Astrocyte (in vitro differentiated cells and primary cell): Measurements from ENCODE around the gene FADS3. TPM values are rescaled to one million over a fixed set of nuclear protein-coding genes. Genes with fewer than 3 reads are reported as not detected.

Experiments
- DNase-seq: peaks from one replicate; pipeline ENCODE4 v3.0.0-alpha.2; 2010; ENCODE audit warnings: low read depth
- FAIRE-seq: peaks from 2 replicates; lab custom pipeline; 2011; peaks lifted over from hg19 to GRCh38; lab: Jason Lieb, UNC
- H2AFZ ChIP-seq: 2 replicates; pipeline ENCODE4 v1.6.0; 2012; ENCODE audit warnings: low read depth, low read length, inconsistent platforms
- H3K27ac ChIP-seq: 2 replicates; pipeline ENCODE4 v1.5.1; 2011; ENCODE audit warnings: low read depth, low read length, inconsistent platforms
- H3K27me3 ChIP-seq: 2 replicates; pipeline ENCODE4 v1.6.0; 2011; ENCODE audit warnings: low read length, inconsistent platforms; ENCODE audit not compliant: insufficient read depth
- H3K36me3 ChIP-seq: 2 replicates; pipeline ENCODE4 v1.5.1; 2011; ENCODE audit warnings: low read length, inconsistent platforms; ENCODE audit not compliant: insufficient read depth
- H3K4me1 ChIP-seq: 2 replicates; pipeline ENCODE4 v1.5.1; 2011; ENCODE audit warnings: low read length, inconsistent platforms; ENCODE audit not compliant: insufficient read depth
- H3K4me2 ChIP-seq: 2 replicates; pipeline ENCODE4 v1.6.0; 2012; ENCODE audit warnings: low read length, inconsistent platforms
- H3K4me3 ChIP-seq: 2 replicates; pipeline ENCODE4 v1.5.1; 2011; ENCODE audit warnings: low read depth, mild to moderate bottlenecking, low read length, inconsistent platforms; ENCODE audit not compliant: insufficient read depth
- H3K79me2 ChIP-seq: 2 replicates; pipeline ENCODE4 v1.6.0; 2012; ENCODE audit warnings: mild to moderate bottlenecking, low read length, inconsistent platforms; ENCODE audit not compliant: insufficient read depth
- H3K9ac ChIP-seq: 2 replicates; pipeline ENCODE4 v1.6.0; 2012; ENCODE audit warnings: mild to moderate bottlenecking, low read length, inconsistent platforms
- H3K9me3 ChIP-seq: 2 replicates; pipeline ENCODE4 v1.5.1; 2012; ENCODE audit warnings: low read depth, mild to moderate bottlenecking, low read length, inconsistent platforms; ENCODE audit not compliant: insufficient read depth
- H4K20me1 ChIP-seq: 2 replicates; pipeline ENCODE4 v1.6.0; 2012; ENCODE audit warnings: low read length, inconsistent platforms; ENCODE audit not compliant: insufficient read depth
- H3K27ac Mint-ChIP-seq: one replicate; pipeline ENCODE4 v1.8.0; 2021; ENCODE audit warnings: mild to moderate bottlenecking, mixed read lengths; ENCODE audit not compliant: unreplicated experiment
- H3K27me3 Mint-ChIP-seq: one replicate; pipeline ENCODE4 v1.8.0; 2021; ENCODE audit warnings: low read depth, mixed read lengths; ENCODE audit not compliant: unreplicated experiment
- H3K36me3 Mint-ChIP-seq: one replicate; pipeline ENCODE4 v1.8.0; 2021; ENCODE audit warnings: low read depth, mixed read lengths; ENCODE audit not compliant: unreplicated experiment
- H3K4me1 Mint-ChIP-seq: one replicate; pipeline ENCODE4 v1.8.0; 2021; ENCODE audit warnings: low read depth, mixed read lengths; ENCODE audit not compliant: unreplicated experiment
- H3K4me3 Mint-ChIP-seq: one replicate; pipeline ENCODE4 v1.8.0; 2021; ENCODE audit warnings: mild to moderate bottlenecking, moderate library complexity, mixed read lengths; ENCODE audit not compliant: unreplicated experiment
- H3K9me3 Mint-ChIP-seq: one replicate; pipeline ENCODE4 v1.8.0; 2021; ENCODE audit warnings: mild to moderate bottlenecking, mixed read lengths; ENCODE audit not compliant: unreplicated experiment
- EZH2 ChIP-seq: IDR thresholded peaks from 2 replicates; pipeline ENCODE4 v1.6.1; 2012; ENCODE audit warnings: mild to moderate bottlenecking, low read length, inconsistent platforms; ENCODE audit not compliant: insufficient read depth
- total RNA-seq: library from RNA; stranded (reverse); gene quantifications from 2 replicates; pipeline ENCODE4 v1.2.1, GENCODE V29; 2021
- TF ChIP-seq, protein P1 (sequence below): IDR thresholded peaks from 2 replicates; pipeline ENCODE4 v1.5.1; 2011; ENCODE audit warnings: low read depth, mild to moderate bottlenecking, inconsistent platforms, low read length, moderate library complexity; ENCODE audit not compliant: insufficient read depth

FADS3 gene
- total RNA-seq, 1 donor from 2014 or later: 59.1 TPM

GRCh38 chr11:61885784-61886580, 5.4 kb downstream of the FADS3 start:
- no peaks in the 10 kb centered on the region for H3K27me3 ChIP-seq
- no peak for DNase-seq
- no peaks in the 10 kb centered on the region for H3K36me3 ChIP-seq
- no peak overlapping the region for H3K4me3 Mint-ChIP-seq
- H3K27ac ChIP-seq: no peak overlapping the region
- no peak overlapping the region for H3K4me2 ChIP-seq
- H3K9ac ChIP-seq: no peak overlapping the region
- no peak overlapping the region for H3K27ac Mint-ChIP-seq
- no peaks in the 10 kb centered on the region for H3K9me3 Mint-ChIP-seq
- no peak for FAIRE-seq
- H4K20me1 ChIP-seq: peaks cover 42% of the 10 kb centered on the region
- H3K4me1 Mint-ChIP-seq: peaks cover 9% of the 10 kb centered on the region
- H3K36me3 Mint-ChIP-seq: peaks cover 13% of the 10 kb centered on the region
- no peak overlapping the region for H3K4me3 ChIP-seq
- H3K9me3 ChIP-seq: no peaks in the 10 kb centered on the region
- peaks cover 4% of the 10 kb centered on the region for H3K27me3 Mint-ChIP-seq
- peaks cover 54% of the 10 kb centered on the region for H3K79me2 ChIP-seq
- H3K4me1 ChIP-seq: peaks cover 26% of the 10 kb centered on the region
- H2AFZ ChIP-seq: no peak overlapping the region
- TF ChIP-seq, protein P1, sequence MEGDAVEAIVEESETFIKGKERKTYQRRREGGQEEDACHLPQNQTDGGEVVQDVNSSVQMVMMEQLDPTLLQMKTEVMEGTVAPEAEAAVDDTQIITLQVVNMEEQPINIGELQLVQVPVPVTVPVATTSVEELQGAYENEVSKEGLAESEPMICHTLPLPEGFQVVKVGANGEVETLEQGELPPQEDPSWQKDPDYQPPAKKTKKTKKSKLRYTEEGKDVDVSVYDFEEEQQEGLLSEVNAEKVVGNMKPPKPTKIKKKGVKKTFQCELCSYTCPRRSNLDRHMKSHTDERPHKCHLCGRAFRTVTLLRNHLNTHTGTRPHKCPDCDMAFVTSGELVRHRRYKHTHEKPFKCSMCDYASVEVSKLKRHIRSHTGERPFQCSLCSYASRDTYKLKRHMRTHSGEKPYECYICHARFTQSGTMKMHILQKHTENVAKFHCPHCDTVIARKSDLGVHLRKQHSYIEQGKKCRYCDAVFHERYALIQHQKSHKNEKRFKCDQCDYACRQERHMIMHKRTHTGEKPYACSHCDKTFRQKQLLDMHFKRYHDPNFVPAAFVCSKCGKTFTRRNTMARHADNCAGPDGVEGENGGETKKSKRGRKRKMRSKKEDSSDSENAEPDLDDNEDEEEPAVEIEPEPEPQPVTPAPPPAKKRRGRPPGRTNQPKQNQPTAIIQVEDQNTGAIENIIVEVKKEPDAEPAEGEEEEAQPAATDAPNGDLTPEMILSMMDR: no peak
- TF ChIP-seq EZH2: no peak

DNA sequence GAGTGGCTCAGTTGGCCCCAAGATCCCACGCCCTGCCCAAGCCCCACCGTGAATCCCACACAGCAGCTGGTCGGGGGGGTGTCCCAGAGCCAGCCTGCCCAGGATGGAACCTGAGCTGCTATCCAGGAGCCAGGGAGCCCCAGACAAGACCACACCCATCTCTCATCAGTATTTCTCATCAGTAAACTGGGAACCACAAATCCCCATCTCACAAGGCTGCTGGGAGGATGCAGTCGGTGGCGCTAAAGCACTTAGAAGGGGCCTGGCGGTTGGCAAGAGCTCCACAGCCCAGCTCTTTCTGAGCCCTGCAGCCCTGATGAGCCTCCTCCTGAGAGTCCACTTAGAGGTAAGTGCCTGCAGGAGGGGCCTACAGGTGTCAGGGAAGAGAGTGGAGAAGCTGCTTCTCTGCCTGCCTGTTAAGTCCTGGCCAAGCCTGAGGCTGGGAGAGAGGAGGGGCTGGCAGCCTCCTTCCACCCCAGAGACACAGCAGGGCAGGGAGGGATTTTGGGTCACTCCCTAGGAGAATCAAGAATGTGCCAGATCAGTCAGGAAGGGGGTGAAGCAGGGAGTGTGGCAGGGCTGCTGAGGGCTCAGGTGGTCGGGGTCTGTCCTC, 6.1 kb downstream of the FADS3 start:
- FAIRE-seq (no peak), DNase-seq (no peak)
- Histone ChIP-seq H3K27me3 (no peaks in the 10 kb centered on the region), H4K20me1 (peaks cover 42% of the 10 kb centered on the region), H3K27ac (no peak overlapping the region), H3K79me2 (peaks cover 53% of the 10 kb centered on the region), H3K9me3 (no peaks in the 10 kb centered on the region), H3K4me2 (no peak overlapping the region), H3K4me3 (no peak overlapping the region), H3K4me1 (peaks cover 19% of the 10 kb centered on the region), H2AFZ (no peak overlapping the region), H3K36me3 (no peaks in the 10 kb centered on the region), H3K9ac (no peak overlapping the region)
- H3K27me3 Mint-ChIP-seq: peaks cover 5% of the 10 kb centered on the region
- peaks cover 10% of the 10 kb centered on the region for H3K4me1 Mint-ChIP-seq
- H3K36me3 Mint-ChIP-seq: peaks cover 15% of the 10 kb centered on the region
- H3K27ac Mint-ChIP-seq: no peak overlapping the region
- no peaks in the 10 kb centered on the region for H3K9me3 Mint-ChIP-seq
- H3K4me3 Mint-ChIP-seq: no peak overlapping the region
- no peak for TF ChIP-seq EZH2
- TF ChIP-seq, protein P1: no peak
